Heart left ventricle (tissue), 16 donors: ENCODE data around the gene SH2D2A. TPM values are rescaled to one million over a fixed set of nuclear protein-coding genes. Genes with fewer than 3 reads are reported as not detected.
"Not testable (repeated sequence)": the region's sequence is repeated elsewhere in the genome, so short reads cannot be mapped to it uniquely, and the experiment has no call there.

Source experiments
- ATAC-seq, 4 donors: fragments of 200-7000 bp; cut with Tn5 transposase; one replicate each; pipeline ENCODE4 v1.9.1; 2020 to 2022; ENCODE audit warnings: moderate library complexity in 4 of 4, mild to moderate bottlenecking in 3 of 4, moderate number of reproducible peaks in 1 of 4
- DNase-seq, 5 donors: peaks; one replicate each; pipeline ENCODE4 v3.0.0-alpha.2; 2020
- H3K27ac ChIP-seq, 12 donors: fragments of 200-600 bp; sonication (generic) in 4 of 12; one replicate each; pipeline versions ENCODE4 v1.5.0 to v1.8.0; 2016 to 2022; ENCODE audit warnings: mild to moderate bottlenecking in 2 of 12
- H3K27me3 ChIP-seq, 9 donors: fragments of 200-600 bp; sonication (generic) in 2 of 9; one replicate each; pipeline versions ENCODE4 v1.5.1 to v1.8.0; 2016 to 2022; ENCODE audit warnings: mild to moderate bottlenecking in 3 of 9
- H3K36me3 ChIP-seq, 9 donors: fragments of 200-600 bp; sonication (generic) in 2 of 9; one replicate each; pipeline versions ENCODE4 v1.5.0 to v1.8.0; 2018 to 2022; ENCODE audit warnings: mild to moderate bottlenecking in 2 of 9
- H3K4me1 ChIP-seq, 12 donors: fragments of 200-600 bp; sonication (generic) in 4 of 12; one replicate each; pipeline versions ENCODE4 v1.5.0 to v1.8.0; 2016 to 2022; ENCODE audit warnings: mild to moderate bottlenecking in 3 of 12
- H3K4me3 ChIP-seq, 12 donors: fragments of 200-600 bp; sonication (generic) in 4 of 12; one replicate each; pipeline versions ENCODE4 v1.5.0 to v1.8.0; 2017 to 2022; ENCODE audit warnings: mild to moderate bottlenecking in 9 of 12, moderate library complexity in 4 of 12
- H3K9me3 ChIP-seq, 12 donors: fragments of 200-600 bp; sonication (generic) in 4 of 12; one replicate each; pipeline versions ENCODE4 v1.5.0 to v1.8.0; 2016 to 2022; ENCODE audit warnings: mild to moderate bottlenecking in 1 of 12
- CTCF ChIP-seq, 12 donors: fragments of 200-600 bp; sonication (generic) in 4 of 12; IDR thresholded peaks; one replicate each; pipeline versions ENCODE4 v1.5.0 to v1.8.0; 2018 to 2022; ENCODE audit warnings: antibody characterized with exemption in 12 of 12, mild to moderate bottlenecking in 5 of 12
- POLR2A ChIP-seq, 2 donors: fragments of 450-650 bp; IDR thresholded peaks; one replicate each; pipeline ENCODE4 v1.6.1; 2017; ENCODE audit warnings: antibody characterized with exemption in 2 of 2, mild to moderate bottlenecking in 2 of 2, moderate library complexity in 2 of 2
- WGBS, 4 donors: extraction: QIAGEN DNeasy Blood & Tissue Kit in 2 of 4; methylation state at CpG; one replicate each; pipeline versions ENCODE4 v1.1.5 to v1.1.7; 2013 to 2018; 5-methylcytosine and 5-hydroxymethylcytosine counted together
- intact Hi-C, 10 donors: fragments of 100-400 bp; cut with DNase I; formaldehyde crosslinking; loops; one replicate each; pipeline versions ENCODE4 v1.11.1 to v1.14.2; 2022
- polyA plus RNA-seq, 2 donors: library from polyadenylated mRNA; stranded (reverse); fragments of 200-250 nt; gene quantifications; one replicate each; pipeline ENCODE4 v1.2.3, GENCODE V29; 2013
- total RNA-seq, 9 donors: library from RNA; depleted of rRNA in 2 of 9; stranded (reverse); fragments of >200 nt in 2 of 9; fragmentation: NEBNext Ultra II Directional in 3 of 9; extraction: Animal tissue kit (Norgen Biotek cat#: 25700) in 3 of 9; gene quantifications; one replicate each; pipeline versions ENCODE4 v1.1.0 to v1.2.4, GENCODE V29; 2016 to 2023
- donor health status: ischemic (EF 13 %, LVEDD 7.1; RV severe dilation, severe dysfunction).
- donor health status: healthy with polysubstance abuse.
- donor health status: DM: no; HTN: yes; CAD: no.
- donor health status: DM: no; HTN: no; CAD: no.
- donor health status: ischemic (EF 25% LVEDD 6.9; RV normal size, moderate dysfunction).
- donor health status: ischemic (EF 25% LVEDD 5.7; RV mildly dilated, moderate dysfunction).
- donor health status: healthy.
- donor health status: DM: yes; HTN: yes; CAD: no.
- donor health status: ischemic (EF 35%, LVEDD 5.7; RV mildly dilated, moderate dysfunction).
- donor health status: nonischemic (EF 11% LVEDD 7.7; RV severe dilation, severe dysfunction).
- donor health status: DM: yes; HTN: yes; CAD: no.
- donor health status: PGD.
- donor health status: ischemic (EF 29% LVEDD 5.4; RV normal size, mild dysfunction).
- donor health status: nonischemic (EF 23%, LVEDD 6.1; RV moderate dilation, normal function).

Gene SH2D2A
- total and polyA plus RNA-seq, 11 donors, result 0.52 to 8.2 (median 1.1) TPM

- WGBS, 4 donors, result 78 to 94% (median 91%) methylated on average over 5 of the region's 5 CpGs
- Histone ChIP-seq H3K27me3 (no peaks in the 10 kb centered on the region), H3K4me3 (peak overlapping the region in 7 of 12 donors; percentile 64 to 100 (median 81)), H3K36me3 (peaks cover 0 to 10% (median 5%) of the 10 kb centered on the region in 9 donors), H3K9me3 (no peaks in the 10 kb centered on the region), H3K27ac (peak overlapping the region in 10 of 12 donors; percentile 81 to 99 (median 95)), H3K4me1 (peaks cover 0 to 40% (median 31%) of the 10 kb centered on the region in 12 donors)
- intact Hi-C loops, result loop anchor here in 7 of 10 donors (1.0 to 5.0 kb wide), 5 partner anchors 13 to 38 kb away; partner anchors contain the start of genes ISG20L2 (in 5 of the 7), METTL25B (in 5 of the 7) and MRPL24 (in 3 of the 7)
- ATAC-seq (no peak), DNase-seq (no peak)
- no peak for TF ChIP-seq CTCF (IDR thresholded peaks at IDR 0.05)
- no peak for TF ChIP-seq POLR2A (IDR thresholded peaks at IDR 0.05)
These were observed 51.0 kb downstream of the SH2D2A start for GRCh38 chr1:156765666-156766065.

- not testable (repeated sequence) for H3K27me3 ChIP-seq, ATAC-seq, H3K4me3 ChIP-seq, H3K36me3 ChIP-seq, DNase-seq, H3K9me3 ChIP-seq, H3K27ac ChIP-seq
- 92 to 95% (median 94%) methylated on average over 15 of the region's 15 CpGs for WGBS, 4 donors
- intact Hi-C loops, result loop anchor here in 3 of 10 donors (5.0 kb wide), 1 partner anchor 38 kb away; the partner anchor contains the start of genes ISG20L2 (in 3 of the 3) and METTL25B (in 3 of the 3)
- H3K4me1 ChIP-seq, result peaks cover 0 to 35% (median 27%) of the 10 kb centered on the region in 12 donors
These were observed 51.5 kb downstream of the SH2D2A start for GRCh38 chr1:156765136-156765535.

GRCh38 chr1:156760796-156761104 is 55.9 kb downstream of the SH2D2A start:
- H3K27me3 ChIP-seq, result no peaks in the 10 kb centered on the region
- intact Hi-C loops, result no loop called here
- no peaks in the 10 kb centered on the region for H3K36me3 ChIP-seq
- ATAC-seq, result no peak
- H3K27ac ChIP-seq, result no peak overlapping the region
- TF ChIP-seq CTCF (IDR thresholded peaks at IDR 0.05), result no peak
- TF ChIP-seq POLR2A (IDR thresholded peaks at IDR 0.05), result no peak
- H3K9me3 ChIP-seq, result no peaks in the 10 kb centered on the region
- DNase-seq, result no peak
- WGBS, 4 donors, result 78 to 85% (median 84%) methylated on average over 4 of the region's 4 CpGs
- peaks cover 0 to 5% (median under 1%) of the 10 kb centered on the region in 12 donors for H3K4me1 ChIP-seq
- H3K4me3 ChIP-seq, result no peak overlapping the region

- Histone ChIP-seq H3K27me3 (no peaks in the 10 kb centered on the region), H3K27ac (no peak overlapping the region), H3K36me3 (no peaks in the 10 kb centered on the region), H3K4me1 (peaks cover 0 to 7% (median 0%) of the 10 kb centered on the region in 12 donors), H3K4me3 (no peak overlapping the region), H3K9me3 (no peaks in the 10 kb centered on the region)
- intact Hi-C loops, result no loop called here
- TF ChIP-seq CTCF (IDR thresholded peaks at IDR 0.05), result no peak
- TF ChIP-seq POLR2A (IDR thresholded peaks at IDR 0.05), result no peak
- ATAC-seq, result peak in 1 of 4 donors; percentile 22
- DNase-seq, result no peak
- WGBS, 4 donors, result 66 to 73% (median 68%) methylated on average over 5 to 6 of the region's 6 CpGs
These were observed 56.4 kb downstream of the SH2D2A start for GRCh38 chr1:156760092-156760795.

- DNase-seq, ATAC-seq, H3K36me3 ChIP-seq, H3K9me3 ChIP-seq, H3K27ac ChIP-seq, intact Hi-C loops, H3K4me3 ChIP-seq, H3K27me3 ChIP-seq: not testable (repeated sequence)
- H3K4me1 ChIP-seq, result peaks cover 0 to 17% (median 7%) of the 10 kb centered on the region in 12 donors
- 91 to 95% (median 93%) methylated on average over 10 of the region's 10 CpGs for WGBS, 4 donors
These were observed 58.9 kb downstream of the SH2D2A start for GRCh38 chr1:156757572-156758253.
